ENCODE data around the gene FAM20A.

FAM20A gene

GRCh38 chr17:68600931-68601564 is at the start of gene FAM20A:
Gene FAM20A, minus strand, starts transcription at chr17:68601367. Its CDS starts 701 bp downstream, at chr17:68600666.
- DNase-seq (ENCODE audit: low spot score) = no peak

DNA sequence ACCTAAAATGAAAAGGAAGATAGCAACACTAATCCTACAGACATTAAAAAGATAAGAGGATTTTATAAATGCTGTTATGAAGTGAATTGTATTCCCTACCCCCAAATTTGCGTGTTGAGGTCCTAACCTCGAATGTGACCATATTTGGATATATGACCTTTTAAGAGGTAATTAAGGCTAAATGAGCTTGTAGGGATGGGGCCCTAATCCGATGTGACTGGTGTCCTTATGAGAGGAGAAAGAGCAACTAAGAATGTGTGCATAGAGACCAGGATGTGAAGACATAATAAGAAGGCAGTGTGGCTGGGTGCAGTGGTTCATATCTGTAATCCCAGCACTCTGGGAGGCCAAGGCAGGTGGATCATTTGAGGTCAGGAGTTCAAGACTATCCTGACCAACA is 48.2 kb upstream of the FAM20A start:
- no peak for DNase-seq (ENCODE audit: low spot score)

DNA sequence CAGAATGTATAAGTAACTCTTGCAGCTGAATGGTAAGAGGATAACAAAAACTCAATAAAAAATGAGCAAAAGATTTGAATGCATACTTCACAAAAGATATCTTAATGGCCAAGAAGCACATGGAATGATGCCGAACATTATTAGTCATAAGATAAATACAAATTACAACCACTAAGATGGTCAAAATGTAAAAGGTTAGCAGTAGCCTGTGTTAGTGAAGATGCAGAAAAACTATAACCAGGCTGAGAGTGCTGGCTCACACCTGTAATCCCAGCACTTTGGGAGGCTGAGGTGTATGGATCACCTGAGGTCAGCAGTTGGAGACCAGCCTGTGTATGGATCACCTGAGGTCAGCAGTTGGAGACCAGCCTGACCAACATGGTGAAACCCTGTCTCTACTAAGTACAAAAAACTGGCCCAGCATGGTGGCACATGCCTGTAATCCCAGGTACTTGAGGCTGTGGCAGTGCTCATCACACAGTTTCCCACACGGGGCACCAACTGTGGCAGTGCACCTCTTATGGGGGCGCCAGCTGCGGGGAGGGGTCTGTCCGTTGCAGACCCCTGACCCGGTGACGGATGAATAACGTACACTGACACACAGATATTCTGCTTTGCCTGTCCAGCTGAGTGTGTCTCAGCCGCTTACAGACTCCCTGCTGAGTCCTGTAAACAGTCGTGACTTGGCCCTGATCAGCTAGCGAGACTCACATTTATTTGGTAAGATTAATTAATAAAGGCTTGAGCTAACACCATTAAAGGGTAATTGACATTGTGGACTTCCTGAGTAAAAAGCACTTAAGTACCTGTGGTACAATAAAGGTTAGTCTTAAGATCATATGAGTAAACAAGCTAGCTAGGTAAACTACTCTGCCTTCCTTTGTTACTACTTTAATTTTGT is 45.7 kb upstream of the FAM20A start:
- no peak for DNase-seq (ENCODE audit: low spot score)

GRCh38 chr17:68642118-68642412 is 40.9 kb upstream of the FAM20A start:
- no peak for DNase-seq (ENCODE audit: low spot score)

- no peak for DNase-seq (ENCODE audit: low spot score)
Measured at GRCh38 chr17:68641276-68642117, 40.3 kb upstream of the FAM20A start.

DNA sequence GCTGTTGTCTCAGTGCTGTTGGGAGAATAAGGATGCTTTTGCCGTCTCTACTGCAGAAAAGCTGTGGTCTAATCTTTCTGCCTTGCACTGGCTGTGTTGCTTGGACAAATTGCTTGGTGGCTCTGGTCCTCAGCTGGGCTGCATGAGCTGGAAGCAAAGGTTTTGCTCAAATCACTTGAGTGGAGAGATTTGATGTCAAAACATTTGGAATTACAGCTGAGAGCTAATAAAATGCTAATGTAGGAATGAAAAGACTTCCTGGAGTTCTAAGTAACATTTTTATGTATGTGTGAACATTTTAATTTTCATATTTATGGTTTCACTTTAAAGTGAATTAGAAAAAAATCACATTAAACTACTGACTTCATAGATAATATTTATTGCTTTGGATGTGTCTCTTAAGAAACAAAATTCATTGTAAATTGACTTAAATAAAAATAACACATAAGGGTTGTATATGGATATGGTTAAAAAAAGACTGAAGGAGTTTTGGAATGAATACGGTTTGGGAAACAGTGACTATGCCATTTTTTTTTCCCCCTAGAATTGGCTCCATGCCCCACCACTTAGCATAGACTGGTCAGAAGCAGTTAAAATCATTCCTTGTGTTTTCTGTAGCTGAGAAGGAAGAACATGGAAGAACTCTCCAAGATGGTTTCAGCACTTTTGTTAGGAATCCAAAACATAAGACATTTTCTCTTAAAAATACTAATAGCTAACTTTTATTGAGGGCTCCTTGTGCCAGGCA is 39.2 kb upstream of the FAM20A start:
- no peak for DNase-seq (ENCODE audit: low spot score)

GRCh38 chr17:68634345-68634876 is 33.2 kb upstream of the FAM20A start:
- DNase-seq (ENCODE audit: low spot score) = no peak

DNA sequence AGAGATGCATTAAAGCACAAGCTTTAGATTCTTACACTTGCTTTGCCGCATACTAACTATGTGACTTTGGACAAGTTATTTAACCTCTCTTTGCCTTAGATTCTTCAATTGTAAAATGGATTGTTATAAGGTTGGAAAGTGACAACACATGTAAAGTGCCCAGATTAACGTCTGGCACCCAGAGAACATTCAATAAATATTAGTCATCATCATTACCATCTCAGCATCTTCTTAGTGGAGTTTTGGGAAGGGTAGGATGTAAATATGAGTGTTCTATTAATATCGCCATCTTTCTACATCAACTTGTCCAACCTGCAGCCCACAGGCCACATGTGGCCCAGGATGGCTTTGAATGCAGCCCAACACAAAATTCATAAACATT is 27.4 kb upstream of the FAM20A start:
- DNase-seq (ENCODE audit: low spot score) = no peak

DNA sequence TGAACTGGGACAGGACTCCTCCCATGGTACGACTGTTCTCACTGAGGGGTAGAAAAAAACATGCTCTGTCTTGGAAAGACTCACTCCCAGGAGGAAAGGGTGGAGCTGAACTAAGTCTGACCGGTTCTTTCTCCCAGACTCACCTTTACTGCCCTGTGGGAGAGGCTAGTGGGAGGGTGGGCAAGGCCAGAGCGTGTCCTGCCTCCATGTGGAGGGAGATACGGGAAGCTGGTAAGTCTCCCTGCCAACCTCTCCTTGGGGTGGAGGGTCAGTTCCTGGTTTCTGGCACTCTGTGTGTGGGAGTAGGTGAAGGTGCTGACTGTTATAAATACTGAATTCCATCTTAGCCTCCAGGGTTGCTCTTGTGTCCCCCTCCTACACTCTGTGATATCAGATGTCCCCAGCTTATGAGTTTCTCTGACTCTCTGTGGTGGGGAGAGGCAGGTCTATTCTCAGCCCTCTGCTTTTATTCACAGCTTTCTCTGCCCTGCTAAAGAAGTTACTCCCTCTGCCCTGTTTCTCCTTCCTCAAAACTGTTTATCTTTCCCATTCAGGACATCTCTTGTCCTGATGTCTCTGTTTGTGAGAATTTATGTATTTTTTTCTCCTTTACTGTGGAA is 26.9 kb upstream of the FAM20A start:
- DNase-seq (ENCODE audit: low spot score) = no peak

GRCh38 chr17:68624381-68624780 is 23.2 kb upstream of the FAM20A start:
- DNase-seq (ENCODE audit: low spot score) = no peak

GRCh38 chr17:68623811-68624210 is 22.6 kb upstream of the FAM20A start:
- DNase-seq (ENCODE audit: low spot score) = no peak

- DNase-seq (ENCODE audit: low spot score) = no peak
Measured at GRCh38 chr17:68622423-68622822, 21.3 kb upstream of the FAM20A start.

GRCh38 chr17:68621065-68621464 is 19.9 kb upstream of the FAM20A start:
- no peak for DNase-seq (ENCODE audit: low spot score)

- DNase-seq (ENCODE audit: low spot score) = no peak
Measured at GRCh38 chr17:68616334-68616733, 15.2 kb upstream of the FAM20A start.

DNA sequence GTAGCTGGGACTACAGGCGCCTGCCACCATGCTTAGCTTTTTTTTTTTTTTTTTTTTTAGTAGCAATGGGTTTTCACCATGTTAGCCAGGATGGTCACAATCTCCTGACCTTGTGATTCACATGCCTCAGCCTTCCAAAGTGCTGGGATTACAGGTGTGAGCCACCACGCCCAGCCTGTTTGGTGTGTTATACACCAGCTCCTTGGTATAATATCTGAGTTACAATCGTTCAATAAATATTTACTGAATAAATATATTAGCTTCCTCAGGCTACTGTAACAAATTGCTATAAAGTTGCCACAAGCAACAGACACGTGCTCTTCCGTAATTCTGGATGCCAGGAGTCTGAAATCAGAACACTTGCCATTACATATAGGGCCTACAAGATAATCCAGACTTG is 13.6 kb upstream of the FAM20A start:
- no peak for DNase-seq (ENCODE audit: low spot score)

- peak; percentile 21 for DNase-seq (ENCODE audit: low spot score)
Measured at GRCh38 chr17:68613739-68614298, 12.7 kb upstream of the FAM20A start.

GRCh38 chr17:68612923-68613292 is 11.7 kb upstream of the FAM20A start:
- DNase-seq (ENCODE audit: low spot score) = no peak

- no peak for DNase-seq (ENCODE audit: low spot score)
Measured at GRCh38 chr17:68612209-68612922, 11.2 kb upstream of the FAM20A start.

GRCh38 chr17:68611353-68612208 is 10.4 kb upstream of the FAM20A start:
- DNase-seq (ENCODE audit: low spot score) = no peak

Measured in kidney capillary endothelial cell (primary cell).